Nephron (organoid): ENCODE data around the gene TTC23.

Experiments
- H3K27ac Mint-ChIP-seq, 3 experiments: 2 replicates each; pipeline ENCODE4 v1.8.0; 2020; ENCODE audit warnings: mixed read lengths in 3 of 3, mild to moderate bottlenecking in 2 of 3, moderate library complexity in 1 of 3
- H3K27me3 Mint-ChIP-seq: 2 replicates; pipeline ENCODE4 v1.8.0; 2021; ENCODE audit warnings: low read depth, mild to moderate bottlenecking, moderate library complexity, mixed read lengths
- H3K36me3 Mint-ChIP-seq: 2 replicates; pipeline ENCODE4 v1.8.0; 2020; ENCODE audit warnings: low read depth, mixed read lengths
- H3K4me1 Mint-ChIP-seq: 2 replicates; pipeline ENCODE4 v1.8.0; 2020; ENCODE audit warnings: mixed read lengths
- H3K4me3 Mint-ChIP-seq, 3 experiments: 2 replicates each; pipeline ENCODE4 v1.8.0; 2020; ENCODE audit warnings: mild to moderate bottlenecking in 3 of 3, mixed read lengths in 3 of 3, moderate library complexity in 2 of 3
- H3K9me3 Mint-ChIP-seq: 2 replicates; pipeline ENCODE4 v1.8.0; 2020; ENCODE audit warnings: mixed read lengths
- CTCF ChIP-seq, 3 experiments: fragments of 200-600 bp; sonication (generic); IDR thresholded peaks; one replicate each; pipeline ENCODE4 v1.5.0; 2021; ENCODE audit warnings: antibody characterized with exemption in 3 of 3; ENCODE audit not compliant: unreplicated experiment in 3 of 3

Gene TTC23

GRCh38 chr15:99140590-99140989 lies 108.8 kb downstream of the TTC23 start:
- H3K36me3 Mint-ChIP-seq, result peaks cover 40% of the 10 kb centered on the region
- TF ChIP-seq CTCF (IDR thresholded peaks at IDR 0.05; ENCODE audit: unreplicated experiment in 3 of 3), result no peak
- no peak overlapping the region for H3K4me3 Mint-ChIP-seq
- no peak overlapping the region for H3K27ac Mint-ChIP-seq
- no peaks in the 10 kb centered on the region for H3K27me3 Mint-ChIP-seq
- H3K9me3 Mint-ChIP-seq, result no peaks in the 10 kb centered on the region
- H3K4me1 Mint-ChIP-seq, result peaks cover 9% of the 10 kb centered on the region

- H3K27me3 Mint-ChIP-seq, result no peaks in the 10 kb centered on the region
- no peak for TF ChIP-seq CTCF (IDR thresholded peaks at IDR 0.05; ENCODE audit: unreplicated experiment in 3 of 3)
Measured at GRCh38 chr15:99139276-99139675, 110.1 kb downstream of the TTC23 start.

GRCh38 chr15:99138491-99138982 lies 110.8 kb downstream of the TTC23 start:
- no peak for TF ChIP-seq CTCF (IDR thresholded peaks at IDR 0.05; ENCODE audit: unreplicated experiment in 3 of 3)

More at GRCh38 chr15:99139276-99139675, 110.1 kb downstream of the TTC23 start:
- Mint-ChIP-seq H3K27ac (no peak overlapping the region), H3K9me3 (no peaks in the 10 kb centered on the region), H3K4me3 (no peak overlapping the region), H3K4me1 (peaks cover 9% of the 10 kb centered on the region), H3K36me3 (peaks cover 36% of the 10 kb centered on the region)

GRCh38 chr15:99137877-99138276 lies 111.5 kb downstream of the TTC23 start:
- Mint-ChIP-seq H3K9me3 (no peaks in the 10 kb centered on the region), H3K27me3 (no peaks in the 10 kb centered on the region), H3K27ac (no peak overlapping the region), H3K4me3 (no peak overlapping the region), H3K36me3 (peaks cover 33% of the 10 kb centered on the region), H3K4me1 (peaks cover 7% of the 10 kb centered on the region)
- TF ChIP-seq CTCF (IDR thresholded peaks at IDR 0.05; ENCODE audit: unreplicated experiment in 3 of 3), result no peak

More at GRCh38 chr15:99138491-99138982, 110.8 kb downstream of the TTC23 start:
- Mint-ChIP-seq H3K4me3 (no peak overlapping the region), H3K27ac (no peak overlapping the region), H3K27me3 (no peaks in the 10 kb centered on the region), H3K36me3 (peaks cover 33% of the 10 kb centered on the region), H3K9me3 (no peaks in the 10 kb centered on the region), H3K4me1 (peaks cover 8% of the 10 kb centered on the region)

GRCh38 chr15:99137111-99137546 lies 112.3 kb downstream of the TTC23 start:
- H3K27me3 Mint-ChIP-seq, result no peaks in the 10 kb centered on the region
- H3K4me3 Mint-ChIP-seq, result no peak overlapping the region
- no peaks in the 10 kb centered on the region for H3K9me3 Mint-ChIP-seq
- peaks cover 33% of the 10 kb centered on the region for H3K36me3 Mint-ChIP-seq
- H3K27ac Mint-ChIP-seq, result no peak overlapping the region
- H3K4me1 Mint-ChIP-seq, result peaks cover 14% of the 10 kb centered on the region
- no peak for TF ChIP-seq CTCF (IDR thresholded peaks at IDR 0.05; ENCODE audit: unreplicated experiment in 3 of 3)

- Mint-ChIP-seq H3K27me3 (no peaks in the 10 kb centered on the region), H3K4me1 (peaks cover 14% of the 10 kb centered on the region), H3K9me3 (no peaks in the 10 kb centered on the region), H3K4me3 (no peak overlapping the region), H3K36me3 (peaks cover 44% of the 10 kb centered on the region), H3K27ac (no peak overlapping the region)
- TF ChIP-seq CTCF (IDR thresholded peaks at IDR 0.05; ENCODE audit: unreplicated experiment in 3 of 3), result no peak
Measured at GRCh38 chr15:99135194-99135593, 114.2 kb downstream of the TTC23 start.
